SU-DHL-6 (cell line): ENCODE measurements around the gene PPFIA2.

Experiments used
- EZH2phosphoT487 ChIP-seq: fragments of 200-600 bp; sonication (generic), shearing (Covaris generic); conservative IDR thresholded peaks from 2 replicates; pipeline ENCODE4 v1.6.1; 2018; ENCODE audit warnings: mild to moderate bottlenecking, antibody characterized with exemption, low read length, moderate library complexity, mixed read lengths
- TF ChIP-seq, protein P1 (sequence below): fragments of 200-600 bp; sonication (generic); IDR thresholded peaks from one replicate; pipeline ENCODE4 v1.5.1; 2017; ENCODE audit warnings: antibody characterized with exemption, mild to moderate bottlenecking, low read length, moderate library complexity; ENCODE audit not compliant: insufficient read depth, poor library complexity, severe bottlenecking

DNA sequence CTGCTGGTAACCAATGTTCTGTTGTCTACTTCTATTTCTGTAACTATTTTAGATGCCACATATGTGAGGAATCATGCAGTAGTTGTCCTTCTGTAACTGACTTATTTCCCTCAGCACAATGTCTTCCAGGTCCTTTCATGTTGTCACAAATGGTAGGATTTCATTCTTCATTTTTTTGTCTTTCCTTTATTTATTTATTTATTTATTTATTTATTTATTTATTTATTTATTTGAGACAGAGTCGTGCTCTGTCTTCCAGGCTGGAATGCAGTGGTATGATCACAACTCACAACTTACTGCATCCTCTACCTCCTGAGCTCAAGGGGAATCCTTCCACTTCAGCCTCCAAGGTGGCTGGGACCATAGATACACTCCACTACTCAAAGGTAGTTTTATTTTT, 288.2 kb downstream of the PPFIA2 start:
- no peak for TF ChIP-seq EZH2phosphoT487
- TF ChIP-seq, protein P1, sequence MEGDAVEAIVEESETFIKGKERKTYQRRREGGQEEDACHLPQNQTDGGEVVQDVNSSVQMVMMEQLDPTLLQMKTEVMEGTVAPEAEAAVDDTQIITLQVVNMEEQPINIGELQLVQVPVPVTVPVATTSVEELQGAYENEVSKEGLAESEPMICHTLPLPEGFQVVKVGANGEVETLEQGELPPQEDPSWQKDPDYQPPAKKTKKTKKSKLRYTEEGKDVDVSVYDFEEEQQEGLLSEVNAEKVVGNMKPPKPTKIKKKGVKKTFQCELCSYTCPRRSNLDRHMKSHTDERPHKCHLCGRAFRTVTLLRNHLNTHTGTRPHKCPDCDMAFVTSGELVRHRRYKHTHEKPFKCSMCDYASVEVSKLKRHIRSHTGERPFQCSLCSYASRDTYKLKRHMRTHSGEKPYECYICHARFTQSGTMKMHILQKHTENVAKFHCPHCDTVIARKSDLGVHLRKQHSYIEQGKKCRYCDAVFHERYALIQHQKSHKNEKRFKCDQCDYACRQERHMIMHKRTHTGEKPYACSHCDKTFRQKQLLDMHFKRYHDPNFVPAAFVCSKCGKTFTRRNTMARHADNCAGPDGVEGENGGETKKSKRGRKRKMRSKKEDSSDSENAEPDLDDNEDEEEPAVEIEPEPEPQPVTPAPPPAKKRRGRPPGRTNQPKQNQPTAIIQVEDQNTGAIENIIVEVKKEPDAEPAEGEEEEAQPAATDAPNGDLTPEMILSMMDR, result no peak
